Gastrocnemius medialis (tissue), 4 donors: ENCODE data around the gene DNAJA4.

ENCODE experiments used
- CTCF ChIP-seq, 5 experiments: fragments of 450-650 bp in 3 of 5; fragments of 200-600 bp in 2 of 5; sonication (generic) in 2 of 5; IDR thresholded peaks in 4 of 5; conservative IDR thresholded peaks in 1 of 5; 1 replicate in 4 of 5; 2 replicates in 1 of 5; pipeline ENCODE4 v1.5.1; 2016 to 2019; ENCODE audit warnings: antibody characterized with exemption in 5 of 5, mild to moderate bottlenecking in 3 of 5, moderate library complexity in 3 of 5
- POLR2A ChIP-seq, 2 donors: fragments of 450-650 bp; IDR thresholded peaks; one replicate each; pipeline ENCODE4 v1.6.1; 2017; ENCODE audit warnings: antibody characterized with exemption in 2 of 2, mild to moderate bottlenecking in 2 of 2, moderate library complexity in 2 of 2

GRCh38 chr15:78308422-78309032 is 44.2 kb downstream of the DNAJA4 start:
- TF ChIP-seq CTCF (IDR thresholded peaks at IDR 0.05 in 4 of 5, conservative IDR thresholded peaks at IDR 0.05 in 1 of 5) (peak; percentile 56 to 79 (median 69)), POLR2A (IDR thresholded peaks at IDR 0.05) (no peak)
